ENCODE data around the gene OR2T35. TPM values are rescaled to one million over a fixed set of nuclear protein-coding genes. Genes with fewer than 3 reads are reported as not detected.

Gene OR2T35
- total RNA-seq, 1 experiment from 2014 or later: not detected

GRCh38 chr1:248625166-248625565 lies 19.9 kb downstream of the OR2T35 start:
- H3K27me3 ChIP-seq (ENCODE audit: low read length): 0 out of 2 replicates have a peak, but pooled peaks cover 12% of the 10 kb centered on the region
- DNase-seq (no peak), ATAC-seq (no peak)
- no peaks in the 10 kb centered on the region for H3K9me2 ChIP-seq (replicated peaks; ENCODE audit: low read length)
- no peak overlapping the region for H3K4me3 ChIP-seq (ENCODE audit: low read length)
- no peaks in the 10 kb centered on the region for H3K4me1 ChIP-seq (ENCODE audit: insufficient read depth, low read length)
- TF ChIP-seq CTCF (conservative IDR thresholded peaks at IDR 0.05; ENCODE audit: low read depth, low read length) (no peak), EZH2phosphoT487 (IDR thresholded peaks at IDR 0.05; ENCODE audit: borderline replicate concordance, low read length) (no peak), EZH2 (IDR thresholded peaks at IDR 0.05; ENCODE audit: low read length, unreplicated experiment) (no peak)
- H4K20me1 ChIP-seq (ENCODE audit: low read length): no peaks in the 10 kb centered on the region
- intact Hi-C loops (cut with micrococcal nuclease): no loop called here
- H3K9ac ChIP-seq (ENCODE audit: low read length): no peak overlapping the region
- no peaks in the 10 kb centered on the region for H3K79me2 ChIP-seq (ENCODE audit: low read length)
- BruUV-seq (replicated peaks): no TSS peak
- no peaks in the 10 kb centered on the region for H3K36me3 ChIP-seq (ENCODE audit: low read depth, low read length)
- no peak overlapping the region for H3K4me2 ChIP-seq (ENCODE audit: low read length)
- H3K27ac ChIP-seq (ENCODE audit: low read length): no peak overlapping the region
- no peaks in the 10 kb centered on the region for H3F3A ChIP-seq (ENCODE audit: low read length, unreplicated experiment)
- POLR2A ChIA-PET (ENCODE audit: unreplicated experiment): no interaction called here
- CTCF ChIA-PET: no interaction called here
- H2AFZ ChIP-seq (ENCODE audit: low read length): no peak overlapping the region
- H3K9me3 ChIP-seq (ENCODE audit: low read length): no peaks in the 10 kb centered on the region

GRCh38 chr1:248622570-248623001 lies 22.5 kb downstream of the OR2T35 start:
- H3K79me2 ChIP-seq (ENCODE audit: low read length): no peaks in the 10 kb centered on the region
- 0 out of 2 replicates have a peak, but pooled peaks cover 12% of the 10 kb centered on the region for H3K27me3 ChIP-seq (ENCODE audit: low read length)
- no peaks in the 10 kb centered on the region for H4K20me1 ChIP-seq (ENCODE audit: low read length)
- no peak overlapping the region for H3K9ac ChIP-seq (ENCODE audit: low read length)
- TF ChIP-seq CTCF (conservative IDR thresholded peaks at IDR 0.05; ENCODE audit: low read depth, low read length) (peak; percentile 77), EZH2 (IDR thresholded peaks at IDR 0.05; ENCODE audit: low read length, unreplicated experiment) (no peak), EZH2phosphoT487 (IDR thresholded peaks at IDR 0.05; ENCODE audit: borderline replicate concordance, low read length) (no peak)
- intact Hi-C loops (cut with micrococcal nuclease): loop anchor here (1.0 kb wide), 5 partner anchors 64 to 575 kb away; no protein-coding TSS in a partner anchor
- DNase-seq: peak; percentile 64
- H3K4me2 ChIP-seq (ENCODE audit: low read length): no peak overlapping the region
- no peak overlapping the region for H3K4me3 ChIP-seq (ENCODE audit: low read length)
- ATAC-seq: peak; percentile 85
- POLR2A ChIA-PET (ENCODE audit: unreplicated experiment): no interaction called here
- H3K27ac ChIP-seq (ENCODE audit: low read length): no peak overlapping the region
- no peaks in the 10 kb centered on the region for H3K9me3 ChIP-seq (ENCODE audit: low read length)
- H3K9me2 ChIP-seq (replicated peaks; ENCODE audit: low read length): no peaks in the 10 kb centered on the region
- H3F3A ChIP-seq (ENCODE audit: low read length, unreplicated experiment): no peaks in the 10 kb centered on the region
- BruUV-seq (replicated peaks): no TSS peak
- CTCF ChIA-PET: no interaction called here
- H3K4me1 ChIP-seq (ENCODE audit: insufficient read depth, low read length): no peaks in the 10 kb centered on the region
- H2AFZ ChIP-seq (ENCODE audit: low read length): no peak overlapping the region
- H3K36me3 ChIP-seq (ENCODE audit: low read depth, low read length): no peaks in the 10 kb centered on the region

GRCh38 chr1:248621770-248622169 lies 23.3 kb downstream of the OR2T35 start:
- H3K4me3 ChIP-seq (ENCODE audit: low read length): no peak overlapping the region
- H3F3A ChIP-seq (ENCODE audit: low read length, unreplicated experiment): no peaks in the 10 kb centered on the region
- no peak overlapping the region for H3K27ac ChIP-seq (ENCODE audit: low read length)
- 0 out of 2 replicates have a peak, but pooled peaks cover 12% of the 10 kb centered on the region for H3K27me3 ChIP-seq (ENCODE audit: low read length)
- no TSS peak for BruUV-seq (replicated peaks)
- POLR2A ChIA-PET (ENCODE audit: unreplicated experiment): no interaction called here
- no peak for ATAC-seq
- no peak overlapping the region for H2AFZ ChIP-seq (ENCODE audit: low read length)
- no peaks in the 10 kb centered on the region for H4K20me1 ChIP-seq (ENCODE audit: low read length)
- intact Hi-C loops (cut with micrococcal nuclease): loop anchor here (1.0 kb wide), 5 partner anchors 65 to 574 kb away; no protein-coding TSS in a partner anchor
- H3K9ac ChIP-seq (ENCODE audit: low read length): no peak overlapping the region
- no peaks in the 10 kb centered on the region for H3K4me1 ChIP-seq (ENCODE audit: insufficient read depth, low read length)
- H3K4me2 ChIP-seq (ENCODE audit: low read length): no peak overlapping the region
- no peaks in the 10 kb centered on the region for H3K9me2 ChIP-seq (replicated peaks; ENCODE audit: low read length)
- CTCF ChIA-PET: no interaction called here
- no peaks in the 10 kb centered on the region for H3K79me2 ChIP-seq (ENCODE audit: low read length)
- no peaks in the 10 kb centered on the region for H3K9me3 ChIP-seq (ENCODE audit: low read length)
- H3K36me3 ChIP-seq (ENCODE audit: low read depth, low read length): no peaks in the 10 kb centered on the region
- no peak for DNase-seq
- TF ChIP-seq EZH2 (IDR thresholded peaks at IDR 0.05; ENCODE audit: low read length, unreplicated experiment) (no peak), EZH2phosphoT487 (IDR thresholded peaks at IDR 0.05; ENCODE audit: borderline replicate concordance, low read length) (no peak)

All from PC-3 (cell line).